Erythroblast (primary cell): ENCODE measurements around the gene EXOC6.

Experiments used
- GATA1 ChIP-seq: IDR thresholded peaks from 2 replicates; pipeline ENCODE4 v1.6.1; 2011; ENCODE audit warnings: low read depth, mild to moderate bottlenecking, control low read depth, low read length, moderate library complexity
- POLR2A ChIP-seq: IDR thresholded peaks from 2 replicates; pipeline ENCODE4 v1.6.1; 2011; ENCODE audit warnings: mild to moderate bottlenecking, low read length

DNA sequence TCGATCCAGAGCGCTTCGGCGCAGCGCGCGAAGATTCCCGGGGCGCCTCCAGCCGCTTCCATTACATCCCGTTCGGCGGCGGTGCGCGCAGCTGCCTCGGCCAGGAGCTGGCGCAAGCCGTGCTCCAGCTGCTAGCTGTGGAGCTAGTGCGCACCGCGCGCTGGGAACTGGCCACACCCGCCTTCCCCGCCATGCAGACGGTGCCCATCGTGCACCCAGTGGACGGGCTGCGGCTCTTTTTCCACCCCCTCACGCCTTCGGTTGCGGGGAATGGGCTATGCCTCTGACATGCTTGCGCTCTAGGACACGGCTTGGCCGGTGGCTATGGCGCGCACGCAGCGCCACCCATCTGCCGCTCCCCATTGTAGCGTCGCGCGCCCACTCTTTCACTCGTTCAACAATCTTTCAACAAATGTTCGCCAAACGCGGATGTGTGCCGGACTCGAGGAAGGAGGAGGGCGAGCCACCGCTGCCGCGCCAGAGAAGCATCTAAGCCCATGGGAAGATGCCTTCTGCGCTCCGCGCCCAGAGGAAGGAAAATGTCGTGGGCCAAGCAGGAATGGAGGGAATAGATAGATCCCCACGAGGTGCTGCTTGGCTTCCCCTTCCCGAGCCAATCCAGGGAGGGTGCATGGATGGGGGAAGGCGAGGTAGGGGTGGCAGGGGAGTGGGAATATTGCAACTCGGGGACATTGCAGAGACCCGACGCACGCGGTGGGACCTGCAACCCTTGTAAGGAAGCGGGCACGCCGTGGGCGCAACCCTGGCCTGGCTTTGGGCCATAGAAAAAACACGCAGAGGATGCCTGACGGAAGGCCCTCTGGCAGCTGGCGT lies 220.3 kb downstream of the EXOC6 start:
- TF ChIP-seq POLR2A: no peak
- TF ChIP-seq GATA1: no peak
